Adrenal gland (tissue), 5 donors: ENCODE results near the gene COPS3.

Source experiments
- CTCF ChIP-seq, 6 experiments: fragments of 450-650 bp in 4 of 6; fragments of 200-600 bp in 2 of 6; sonication (generic) in 1 of 6; IDR thresholded peaks; 1 replicate in 5 of 6; 2 replicates in 1 of 6; pipeline versions ENCODE4 v1.5.1 to v1.8.0; 2016 to 2021; ENCODE audit warnings: antibody characterized with exemption in 6 of 6, mild to moderate bottlenecking in 2 of 6, moderate library complexity in 1 of 6
- POLR2A ChIP-seq, 2 donors: fragments of 450-650 bp; IDR thresholded peaks; one replicate each; pipeline ENCODE4 v1.6.1; 2017; ENCODE audit warnings: antibody characterized with exemption in 2 of 2, mild to moderate bottlenecking in 2 of 2, moderate library complexity in 1 of 2
- donor health status: DM: no; HTN: no; CAD: no.

- TF ChIP-seq CTCF (IDR thresholded peaks at IDR 0.05) (peak in 1 of 6 experiments; percentile 1), POLR2A (IDR thresholded peaks at IDR 0.05) (peak in 1 of 2 donors; percentile 50)
Measured at GRCh38 chr17:17206124-17206912, 74.7 kb downstream of the COPS3 start, which contains the start of gene PLD6.
